Subcutaneous abdominal adipose tissue (tissue), 5 donors: ENCODE data around the gene GLDN.

Experiments
- H3K27ac ChIP-seq: one replicate; pipeline ENCODE4 v1.7.0; 2013; ENCODE audit warnings: low read depth, mild to moderate bottlenecking, inconsistent platforms, low read length, moderate library complexity
- H3K27me3 ChIP-seq, 5 donors: one replicate each; pipeline ENCODE4 v1.7.0; 2013; ENCODE audit warnings: low read length in 5 of 5, inconsistent platforms in 1 of 5; ENCODE audit not compliant: control insufficient read depth in 5 of 5, insufficient read depth in 4 of 5
- H3K36me3 ChIP-seq, 5 donors: one replicate each; pipeline ENCODE4 v1.7.0; 2013; ENCODE audit warnings: low read length in 5 of 5; ENCODE audit not compliant: control insufficient read depth in 5 of 5, insufficient read depth in 5 of 5
- H3K4me1 ChIP-seq, 5 donors: one replicate each; pipeline ENCODE4 v1.7.0; 2013; ENCODE audit warnings: low read length in 5 of 5, mild to moderate bottlenecking in 3 of 5, moderate library complexity in 1 of 5; ENCODE audit not compliant: control insufficient read depth in 5 of 5, insufficient read depth in 5 of 5
- H3K4me3 ChIP-seq, 5 donors: one replicate each; pipeline ENCODE4 v1.7.0; 2013; ENCODE audit warnings: low read length in 5 of 5, low read depth in 1 of 5
- H3K9ac ChIP-seq, 5 donors: one replicate each; pipeline ENCODE4 v1.7.0; 2013; ENCODE audit warnings: low read length in 5 of 5, mild to moderate bottlenecking in 4 of 5, moderate library complexity in 3 of 5
- H3K9me3 ChIP-seq, 5 donors: one replicate each; pipeline ENCODE4 v1.7.0; 2013; ENCODE audit warnings: low read length in 5 of 5; ENCODE audit not compliant: control insufficient read depth in 5 of 5
- donor health status: healthy.
- donor health status: healthy.
- donor health status: healthy.
- donor health status: healthy.
- donor health status: healthy.

GLDN gene

DNA sequence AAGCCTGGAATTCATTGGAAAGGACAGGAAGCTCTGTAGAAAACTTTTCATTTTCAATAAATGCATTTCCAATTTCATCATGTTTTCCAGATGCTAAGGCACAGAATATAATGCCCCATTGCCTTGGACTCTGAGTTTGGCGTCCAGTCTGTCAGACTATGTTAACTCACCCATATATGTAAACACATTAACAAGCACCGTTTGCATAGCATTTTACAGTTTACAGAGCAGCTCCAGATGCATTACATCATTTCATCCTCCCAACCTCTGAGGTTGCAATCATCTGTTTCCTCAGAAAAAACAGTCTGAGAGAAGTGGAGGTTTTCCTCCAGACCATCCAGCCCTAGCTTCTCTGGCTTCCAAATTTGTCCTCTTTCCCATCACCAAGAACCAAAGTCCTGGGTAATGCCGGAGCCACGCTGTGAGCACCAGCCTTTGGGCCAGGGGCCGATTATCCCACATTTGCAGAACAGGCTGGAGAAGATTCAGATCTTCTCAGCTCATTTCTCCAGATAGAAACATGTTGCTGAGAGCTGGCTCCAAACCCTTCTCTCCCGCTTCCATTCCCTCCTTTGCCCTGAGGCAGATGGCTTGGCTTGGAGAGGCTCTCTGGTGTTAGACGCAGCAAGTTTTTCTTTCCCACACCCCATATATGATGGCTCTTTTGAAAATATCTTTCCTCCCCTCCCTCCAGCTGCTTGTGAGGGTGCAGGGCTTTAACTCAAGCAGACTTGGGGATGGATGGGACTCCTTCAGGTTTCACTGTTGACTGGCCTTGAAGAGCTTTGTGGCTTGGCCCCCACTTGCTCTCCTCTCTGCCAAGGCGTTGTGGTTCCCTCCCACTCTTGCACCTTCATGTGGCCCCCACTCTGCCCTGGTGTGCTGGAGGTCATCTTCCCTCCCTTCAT lies 29.0 kb upstream of the GLDN start:
- peaks cover 0 to 20% (median 5%) of the 10 kb centered on the region in 5 donors for H3K4me1 ChIP-seq
- H3K4me3 ChIP-seq: no peak overlapping the region
- no peak overlapping the region for H3K9ac ChIP-seq
- H3K9me3 ChIP-seq: no peaks in the 10 kb centered on the region
- no peaks in the 10 kb centered on the region for H3K36me3 ChIP-seq
- H3K27ac ChIP-seq: no peak overlapping the region
- H3K27me3 ChIP-seq: no peaks in the 10 kb centered on the region

DNA sequence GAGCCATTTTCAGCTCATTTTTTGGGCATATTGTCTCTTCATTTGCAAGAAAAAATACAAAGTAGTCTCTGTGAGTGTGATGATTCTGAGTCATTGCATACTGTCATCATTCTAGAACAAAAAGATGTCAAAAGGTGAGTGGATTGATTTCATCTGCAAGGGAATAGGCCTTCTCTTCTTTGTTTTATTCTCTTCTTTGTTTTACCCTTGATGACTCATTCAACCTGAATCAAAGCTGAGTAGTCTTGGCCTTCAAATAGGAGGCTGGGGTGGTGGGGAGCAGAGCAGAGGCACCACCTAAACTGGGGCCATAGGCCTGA lies 28.4 kb upstream of the GLDN start:
- Histone ChIP-seq H3K27ac (no peak overlapping the region), H3K4me3 (no peak overlapping the region), H3K9ac (no peak overlapping the region), H3K4me1 (peaks cover 0 to 15% (median 5%) of the 10 kb centered on the region in 5 donors), H3K36me3 (no peaks in the 10 kb centered on the region), H3K27me3 (no peaks in the 10 kb centered on the region), H3K9me3 (no peaks in the 10 kb centered on the region)

DNA sequence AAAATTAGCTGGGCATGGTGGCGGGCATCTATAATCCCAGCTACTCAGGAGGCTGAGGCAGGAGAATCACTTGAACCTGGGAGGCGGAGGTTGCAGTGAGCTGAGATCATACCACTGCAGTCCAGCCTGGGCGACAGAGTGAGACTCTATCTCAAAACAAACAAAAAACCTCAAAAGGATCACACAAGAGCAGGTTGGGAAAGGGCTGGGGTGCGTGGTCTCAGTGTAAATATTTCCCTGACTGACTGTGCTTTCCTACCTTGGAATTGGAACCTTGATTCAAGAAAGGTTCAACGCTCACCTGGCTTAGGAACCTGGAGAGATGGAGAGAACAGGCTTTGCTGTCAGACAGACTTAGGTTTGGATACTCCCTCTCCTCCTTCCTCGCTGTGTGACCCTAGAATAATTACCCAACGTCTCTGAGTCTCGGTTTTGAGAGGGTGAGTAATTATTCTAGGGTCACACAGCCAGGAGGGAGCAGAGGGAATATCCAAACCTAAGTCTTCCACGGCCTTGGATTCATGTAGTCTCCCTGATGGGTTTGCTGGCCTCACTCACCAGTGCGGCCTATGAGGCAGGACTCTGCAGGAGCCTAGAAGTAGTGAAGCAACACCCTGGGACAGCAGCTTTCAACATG lies 27.7 kb upstream of the GLDN start:
- no peaks in the 10 kb centered on the region for H3K27me3 ChIP-seq
- H3K27ac ChIP-seq: no peak overlapping the region
- no peaks in the 10 kb centered on the region for H3K9me3 ChIP-seq
- no peak overlapping the region for H3K4me3 ChIP-seq
- H3K9ac ChIP-seq: no peak overlapping the region
- no peaks in the 10 kb centered on the region for H3K36me3 ChIP-seq
- peaks cover 0 to 16% (median 5%) of the 10 kb centered on the region in 5 donors for H3K4me1 ChIP-seq

DNA sequence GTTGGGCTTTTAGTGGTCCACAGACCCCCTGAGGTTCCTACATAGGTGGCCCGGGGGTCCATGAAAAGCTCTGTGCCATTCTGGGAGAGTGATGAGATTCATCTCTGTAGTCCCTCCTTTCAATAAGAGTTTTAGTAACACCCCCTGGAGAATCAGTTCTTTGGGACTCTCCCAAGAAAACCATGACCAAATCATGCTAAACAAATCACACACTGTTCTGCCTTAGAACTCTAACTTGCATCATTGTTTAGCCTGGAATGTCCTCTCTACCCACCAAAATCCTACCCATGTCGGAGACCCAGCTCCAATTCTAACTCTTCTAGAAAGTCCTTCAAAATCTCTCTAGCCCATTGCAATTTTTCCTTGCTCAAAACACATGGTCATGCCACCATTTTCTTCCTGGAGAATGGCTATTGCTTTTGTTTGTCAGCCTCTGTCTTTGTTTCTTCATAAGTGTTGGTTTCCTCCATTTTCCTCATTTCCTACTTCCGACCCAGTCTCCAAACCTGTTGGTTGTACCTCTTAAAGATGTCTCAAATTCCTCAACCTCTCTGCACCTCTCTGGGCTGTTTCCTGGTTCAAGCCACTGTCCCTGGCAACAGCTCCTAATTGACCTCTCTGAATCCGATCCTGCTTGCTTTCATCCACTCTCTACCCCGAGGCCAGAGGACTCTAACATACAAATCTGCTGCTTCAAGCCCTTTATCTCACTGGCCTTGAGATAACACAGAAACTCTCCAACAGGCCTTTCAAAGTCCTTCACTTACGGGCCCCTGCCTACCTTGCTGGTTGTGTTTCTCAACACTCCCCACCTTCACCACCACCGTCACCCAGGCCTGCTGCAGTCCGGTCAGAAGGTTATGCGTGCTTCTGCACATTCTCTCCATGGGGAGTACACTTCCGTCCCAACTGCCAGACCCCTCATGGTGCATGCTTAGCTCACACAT lies 26.8 kb upstream of the GLDN start:
- Histone ChIP-seq H3K27ac (no peak overlapping the region), H3K4me3 (no peak overlapping the region), H3K9ac (no peak overlapping the region), H3K4me1 (peaks cover 0 to 12% (median 0%) of the 10 kb centered on the region in 5 donors), H3K36me3 (no peaks in the 10 kb centered on the region), H3K27me3 (no peaks in the 10 kb centered on the region), H3K9me3 (no peaks in the 10 kb centered on the region)

DNA sequence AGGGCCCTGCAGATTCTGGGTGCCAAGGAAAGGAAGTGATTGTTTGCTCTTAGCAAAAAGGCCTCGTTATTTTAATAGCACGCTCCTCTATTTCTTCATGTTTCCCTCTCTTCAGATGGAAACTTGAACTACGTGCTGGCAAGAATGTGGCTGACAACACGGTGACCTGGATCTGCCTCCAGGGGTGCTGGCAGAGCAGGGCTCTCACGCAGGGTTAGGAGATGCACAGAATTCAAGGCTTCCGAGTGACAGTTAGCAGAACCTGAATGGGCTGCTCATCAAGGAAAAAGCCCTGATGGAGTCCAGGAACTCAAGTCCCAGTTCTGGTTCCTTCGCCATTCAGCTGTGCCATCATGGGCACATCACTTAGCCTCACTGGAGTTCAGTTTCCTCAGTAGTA lies 25.7 kb upstream of the GLDN start:
- H3K4me3 ChIP-seq: no peak overlapping the region
- H3K27me3 ChIP-seq: no peaks in the 10 kb centered on the region
- no peak overlapping the region for H3K27ac ChIP-seq
- H3K4me1 ChIP-seq: peaks cover 0 to 5% (median 0%) of the 10 kb centered on the region in 5 donors
- H3K9ac ChIP-seq: no peak overlapping the region
- H3K9me3 ChIP-seq: no peaks in the 10 kb centered on the region
- no peaks in the 10 kb centered on the region for H3K36me3 ChIP-seq

DNA sequence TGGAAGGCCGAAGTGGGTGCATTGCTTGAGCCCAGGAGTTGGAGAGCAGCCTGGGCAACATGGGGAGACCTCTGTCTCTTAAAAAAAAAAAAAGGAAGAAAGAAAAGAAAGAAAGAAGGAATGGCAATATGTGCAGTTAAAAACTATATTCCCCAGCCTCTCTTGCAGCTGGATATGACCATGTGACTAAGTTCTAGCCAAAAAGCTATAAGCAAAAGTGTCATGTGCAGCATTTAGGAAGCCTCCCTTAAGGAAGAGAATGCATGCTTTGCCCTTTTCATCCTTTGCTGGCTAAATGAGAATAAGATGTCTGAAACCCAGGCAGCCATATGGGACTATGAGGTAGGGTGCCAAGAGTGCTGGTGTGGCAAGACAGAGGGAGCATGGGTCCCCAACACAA lies 24.8 kb upstream of the GLDN start:
- H3K36me3 ChIP-seq: no peaks in the 10 kb centered on the region
- H3K27ac ChIP-seq: no peak overlapping the region
- H3K9me3 ChIP-seq: no peaks in the 10 kb centered on the region
- H3K9ac ChIP-seq: no peak overlapping the region
- no peak overlapping the region for H3K4me3 ChIP-seq
- peaks cover 0 to 5% (median 0%) of the 10 kb centered on the region in 5 donors for H3K4me1 ChIP-seq
- no peaks in the 10 kb centered on the region for H3K27me3 ChIP-seq

DNA sequence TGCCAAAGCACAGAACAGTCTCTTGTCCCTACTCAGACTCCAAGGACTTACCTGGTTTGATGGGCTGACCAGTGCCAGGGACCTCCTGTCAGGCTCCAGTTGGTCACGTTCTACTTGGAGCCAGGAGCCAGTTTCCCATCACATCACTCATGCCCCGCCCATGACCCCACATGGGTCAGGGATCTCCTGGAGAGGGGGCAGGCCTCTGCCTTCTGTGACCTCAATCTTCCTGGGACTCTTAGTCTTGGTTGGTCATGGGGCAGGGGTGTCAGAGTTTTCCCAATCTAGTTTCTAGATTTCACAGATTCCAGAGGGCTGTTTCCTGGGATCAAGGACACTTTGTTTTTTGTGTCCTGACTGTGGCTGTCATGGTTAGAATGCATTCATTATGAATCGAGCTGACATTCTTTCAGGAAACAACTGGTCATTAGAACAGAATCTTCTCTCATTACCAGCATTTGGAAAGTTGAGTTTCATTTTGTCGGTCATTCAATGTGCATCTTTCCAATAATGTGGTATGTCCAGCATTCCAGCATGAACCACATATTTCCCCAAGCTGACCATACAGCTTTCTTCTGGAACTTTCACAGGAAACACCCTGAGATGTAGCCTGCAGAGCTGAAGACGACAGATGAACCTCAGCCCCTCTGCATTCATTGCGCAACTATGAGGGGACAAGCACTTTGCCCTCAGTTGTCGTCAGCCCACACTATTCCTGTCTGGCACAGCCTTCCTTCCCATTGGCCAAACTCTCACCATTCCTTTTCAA lies 22.9 kb upstream of the GLDN start:
- H3K4me3 ChIP-seq: no peak overlapping the region
- no peaks in the 10 kb centered on the region for H3K36me3 ChIP-seq
- no peak overlapping the region for H3K9ac ChIP-seq
- H3K27ac ChIP-seq: no peak overlapping the region
- peaks cover 4 to 23% (median 18%) of the 10 kb centered on the region in 5 donors for H3K4me1 ChIP-seq
- no peaks in the 10 kb centered on the region for H3K27me3 ChIP-seq
- no peaks in the 10 kb centered on the region for H3K9me3 ChIP-seq

DNA sequence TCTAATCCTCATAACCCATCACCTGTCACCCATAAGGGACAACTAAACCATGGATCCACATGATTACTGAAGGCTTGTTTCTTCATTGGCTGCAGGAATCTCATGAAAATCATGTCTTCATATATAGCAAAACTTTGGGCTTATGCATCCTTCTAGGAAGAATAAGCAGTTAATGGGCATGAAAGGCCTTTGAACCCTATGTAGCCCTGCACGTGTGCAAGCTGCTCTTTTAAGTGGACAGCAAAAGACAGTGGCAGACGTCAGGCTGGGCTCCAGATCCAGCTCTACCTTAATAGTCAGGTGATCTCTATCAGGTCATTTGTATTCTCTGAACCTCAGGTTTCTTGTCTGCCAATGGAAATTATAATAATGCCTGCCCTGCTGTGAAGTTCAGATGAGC lies 21.9 kb upstream of the GLDN start:
- Histone ChIP-seq H3K9ac (no peak overlapping the region), H3K27me3 (no peaks in the 10 kb centered on the region), H3K4me1 (peaks cover 4 to 24% (median 19%) of the 10 kb centered on the region in 5 donors), H3K36me3 (no peaks in the 10 kb centered on the region), H3K9me3 (no peaks in the 10 kb centered on the region), H3K4me3 (no peak overlapping the region), H3K27ac (no peak overlapping the region)

DNA sequence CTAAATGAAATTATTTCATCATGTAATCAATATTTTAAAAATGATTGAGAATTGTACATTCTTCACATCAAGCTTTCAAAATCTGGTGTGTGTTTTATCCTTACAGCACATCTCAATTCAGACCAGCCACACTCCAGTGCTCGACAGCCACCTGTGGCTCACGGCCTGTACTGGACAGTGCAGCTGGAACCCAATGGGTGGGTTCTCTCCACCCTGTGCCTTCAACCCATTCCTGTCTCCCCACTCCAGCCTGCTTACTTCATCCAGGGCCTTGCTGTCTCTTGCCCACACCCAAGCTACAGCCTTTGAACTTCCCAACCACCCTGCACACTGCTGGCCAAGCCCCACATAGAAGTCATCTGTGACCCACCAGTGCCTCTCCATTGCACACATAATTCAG lies 20.6 kb upstream of the GLDN start:
- Histone ChIP-seq H3K9me3 (no peaks in the 10 kb centered on the region), H3K27me3 (no peaks in the 10 kb centered on the region), H3K4me3 (no peak overlapping the region), H3K36me3 (no peaks in the 10 kb centered on the region), H3K4me1 (peaks cover 4 to 24% (median 19%) of the 10 kb centered on the region in 5 donors), H3K27ac (no peak overlapping the region), H3K9ac (no peak overlapping the region)
